Lower lobe of right lung (tissue), 2 donors: ENCODE data around the gene AURKA. TPM values are rescaled to one million over a fixed set of nuclear protein-coding genes. Genes with fewer than 3 reads are reported as not detected.

Experiments
- ATAC-seq, 2 donors: fragments of 200-7000 bp; cut with Tn5 transposase; one replicate each; pipeline ENCODE4 v1.9.1; 2020 to 2022; ENCODE audit warnings: mild to moderate bottlenecking in 2 of 2, moderate library complexity in 2 of 2
- DNase-seq: peaks from one replicate; pipeline ENCODE4 v3.0.0-alpha.2; 2020
- H3K27ac ChIP-seq: fragments of 200-600 bp; one replicate; pipeline ENCODE4 v1.8.0; 2022
- H3K27me3 ChIP-seq: fragments of 200-600 bp; one replicate; pipeline ENCODE4 v1.8.0; 2022; ENCODE audit warnings: low read depth
- H3K36me3 ChIP-seq: fragments of 200-600 bp; one replicate; pipeline ENCODE4 v1.8.0; 2022; ENCODE audit warnings: mild to moderate bottlenecking
- H3K4me1 ChIP-seq: fragments of 200-600 bp; one replicate; pipeline ENCODE4 v1.8.0; 2022
- H3K4me3 ChIP-seq: fragments of 200-600 bp; one replicate; pipeline ENCODE4 v1.8.0; 2022; ENCODE audit warnings: mild to moderate bottlenecking
- H3K9me3 ChIP-seq: fragments of 200-600 bp; one replicate; pipeline ENCODE4 v1.8.0; 2022
- CTCF ChIP-seq: fragments of 200-600 bp; IDR thresholded peaks from one replicate; pipeline ENCODE4 v1.8.0; 2022; ENCODE audit warnings: antibody characterized with exemption, mild to moderate bottlenecking
- intact Hi-C: fragments of 100-400 bp; cut with DNase I; formaldehyde crosslinking; loops from one replicate; pipeline ENCODE4 v1.11.0; 2022
- total RNA-seq: library from RNA; stranded (reverse); fragmentation: NEBNext Ultra II Directional; extraction: Animal tissue kit (Norgen Biotek cat#: 25700); gene quantifications from one replicate; pipeline ENCODE4 v1.2.1, GENCODE V29; 2021
- donor health status: DM: no; HTN: yes; CAD: no; lungs with severe emphysema.

Gene AURKA
- total RNA-seq, 1 donor from 2014 or later: 2.5 TPM

- ATAC-seq: no peak
- no peaks in the 10 kb centered on the region for H3K9me3 ChIP-seq
- intact Hi-C loops: no loop called here
- H3K4me3 ChIP-seq: no peak overlapping the region
- no peak overlapping the region for H3K27ac ChIP-seq
- no peaks in the 10 kb centered on the region for H3K27me3 ChIP-seq
- H3K36me3 ChIP-seq: peaks cover 97% of the 10 kb centered on the region
- no peak for DNase-seq
- peaks cover 10% of the 10 kb centered on the region for H3K4me1 ChIP-seq
- no peak for TF ChIP-seq CTCF
Measured at GRCh38 chr20:56403465-56403864, 11.4 kb upstream of the AURKA start.

- intact Hi-C loops: no loop called here
Measured at GRCh38 chr20:56400001-56400640, 8.1 kb upstream of the AURKA start.

GRCh38 chr20:56395166-56395565 is 3.2 kb upstream of the AURKA start:
- no peaks in the 10 kb centered on the region for H3K9me3 ChIP-seq
- ATAC-seq: no peak
- no peak overlapping the region for H3K27ac ChIP-seq
- H3K36me3 ChIP-seq: peaks cover 49% of the 10 kb centered on the region
- no peak overlapping the region for H3K4me3 ChIP-seq
- TF ChIP-seq CTCF: no peak
- intact Hi-C loops: loop anchor here (10.0 kb wide), 1 partner anchor 70 kb away; the partner anchor contains the start of gene RTF2
- H3K27me3 ChIP-seq: no peaks in the 10 kb centered on the region
- no peak for DNase-seq
- peaks cover 31% of the 10 kb centered on the region for H3K4me1 ChIP-seq

More at GRCh38 chr20:56400001-56400640, 8.1 kb upstream of the AURKA start:
- no peaks in the 10 kb centered on the region for H3K27me3 ChIP-seq
- H3K9me3 ChIP-seq: no peaks in the 10 kb centered on the region
- H3K36me3 ChIP-seq: peaks cover 96% of the 10 kb centered on the region
- H3K27ac ChIP-seq: no peak overlapping the region
- TF ChIP-seq CTCF: peak; percentile 82
- ATAC-seq (peak; percentile 65 to 67), DNase-seq (no peak)
- no peak overlapping the region for H3K4me3 ChIP-seq
- H3K4me1 ChIP-seq: peaks cover 10% of the 10 kb centered on the region

GRCh38 chr20:56393653-56394052 is 1.6 kb upstream of the AURKA start:
- peak overlapping the region; percentile 28 for H3K27ac ChIP-seq
- intact Hi-C loops: loop anchor here (10.0 kb wide), 1 partner anchor 71 kb away; the partner anchor contains the start of gene RTF2
- no peaks in the 10 kb centered on the region for H3K9me3 ChIP-seq
- H3K4me1 ChIP-seq: peaks cover 26% of the 10 kb centered on the region
- no peak for TF ChIP-seq CTCF
- peaks cover 34% of the 10 kb centered on the region for H3K36me3 ChIP-seq
- no peaks in the 10 kb centered on the region for H3K27me3 ChIP-seq
- no peak for ATAC-seq
- DNase-seq: no peak
- H3K4me3 ChIP-seq: peak overlapping the region; percentile 94

GRCh38 chr20:56392881-56393482 is 967 bp upstream of the AURKA start:
- H3K36me3 ChIP-seq: peaks cover 28% of the 10 kb centered on the region
- intact Hi-C loops: loop anchor here (10.0 kb wide), 1 partner anchor 72 kb away; the partner anchor contains the start of gene RTF2
- no peaks in the 10 kb centered on the region for H3K9me3 ChIP-seq
- TF ChIP-seq CTCF: no peak
- ATAC-seq (peak in 1 of 2 donors; percentile 31), DNase-seq (no peak)
- H3K4me1 ChIP-seq: peaks cover 26% of the 10 kb centered on the region
- no peaks in the 10 kb centered on the region for H3K27me3 ChIP-seq
- H3K27ac ChIP-seq: peak overlapping the region; percentile 89
- peak overlapping the region; percentile 94 for H3K4me3 ChIP-seq
